GM12874 (cell line): ENCODE measurements around the gene SLC25A25.

Experiments used
- CTCF ChIP-seq: IDR thresholded peaks from 2 replicates; pipeline ENCODE4 v1.5.1; 2011; ENCODE audit warnings: low read depth, mild to moderate bottlenecking, control low read depth, low read length, moderate library complexity; ENCODE audit not compliant: insufficient read depth

The SLC25A25 gene

GRCh38 chr9:128121466-128121810 lies 53.4 kb downstream of the SLC25A25 start:
- no peak for TF ChIP-seq CTCF

- TF ChIP-seq CTCF, result no peak
Observed at GRCh38 chr9:128121924-128122808, 54.1 kb downstream of the SLC25A25 start.

GRCh38 chr9:128122809-128123175 lies 54.8 kb downstream of the SLC25A25 start:
- TF ChIP-seq CTCF, result no peak

- no peak for TF ChIP-seq CTCF
Observed at GRCh38 chr9:128123451-128124080, 55.5 kb downstream of the SLC25A25 start.

- no peak for TF ChIP-seq CTCF
Observed at GRCh38 chr9:128124451-128124850, 56.4 kb downstream of the SLC25A25 start.

- peak; percentile 76 for TF ChIP-seq CTCF
Observed at GRCh38 chr9:128124873-128125579, 57.0 kb downstream of the SLC25A25 start.
